HT1080 (cell line): ENCODE data around the gene WFDC12. TPM values are rescaled to one million over a fixed set of nuclear protein-coding genes. Genes with fewer than 3 reads are reported as not detected.
"Not testable (repeated sequence)": the region's sequence is repeated elsewhere in the genome, so short reads cannot be mapped to it uniquely, and the experiment has no call there.

Experiments
- DNase-seq: peaks from one replicate; pipeline ENCODE4 v3.0.0-alpha.2; 2015; ENCODE audit warnings: low read depth
- polyA plus RNA-seq, 2 experiments: library from polyadenylated mRNA; depleted of rRNA; stranded (reverse); fragments of >200 nt; gene quantifications; 2 replicates each; pipeline ENCODE4 v1.2.3, GENCODE V29; 2015
- total RNA-seq: library from RNA; depleted of rRNA; stranded (reverse); fragments of >200 nt; shearing (Covaris generic); gene quantifications from 2 replicates; pipeline ENCODE4 v1.2.3, GENCODE V29; 2014; rRNA removed

The WFDC12 gene, protein sequence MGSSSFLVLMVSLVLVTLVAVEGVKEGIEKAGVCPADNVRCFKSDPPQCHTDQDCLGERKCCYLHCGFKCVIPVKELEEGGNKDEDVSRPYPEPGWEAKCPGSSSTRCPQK
- not detected in 2 replicates for total RNA-seq
- polyA plus RNA-seq (2015; cell fraction: cytosol; rRNA removed) = not detected in 2 replicates
- not detected in 2 replicates for polyA plus RNA-seq (2015; cell fraction: nucleus; rRNA removed)

DNA sequence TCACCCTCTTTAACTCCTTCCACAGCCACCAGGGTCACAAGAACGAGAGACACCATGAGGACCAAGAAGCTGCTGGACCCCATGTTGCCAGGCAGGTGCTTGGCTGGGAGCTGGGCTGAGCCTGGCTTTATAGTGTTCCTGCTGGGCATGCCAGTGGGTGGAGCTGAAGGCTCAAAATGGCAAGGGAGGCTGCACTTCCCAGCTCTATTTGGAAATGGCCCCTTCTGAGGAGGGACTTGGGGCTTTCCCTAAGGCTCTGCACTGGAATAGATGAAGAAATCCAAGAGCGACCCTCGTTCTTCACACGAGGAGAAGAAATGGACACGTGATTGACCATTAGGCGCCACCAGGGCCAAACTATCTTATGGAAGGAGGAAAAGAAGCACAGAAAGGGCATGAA, at the start of gene WFDC12:
TSS of gene WFDC12 (minus strand) at position 101 of the 400 bp plus-strand sequence. CDS start at position 83, 18 bp downstream.
- DNase-seq = no peak

DNA sequence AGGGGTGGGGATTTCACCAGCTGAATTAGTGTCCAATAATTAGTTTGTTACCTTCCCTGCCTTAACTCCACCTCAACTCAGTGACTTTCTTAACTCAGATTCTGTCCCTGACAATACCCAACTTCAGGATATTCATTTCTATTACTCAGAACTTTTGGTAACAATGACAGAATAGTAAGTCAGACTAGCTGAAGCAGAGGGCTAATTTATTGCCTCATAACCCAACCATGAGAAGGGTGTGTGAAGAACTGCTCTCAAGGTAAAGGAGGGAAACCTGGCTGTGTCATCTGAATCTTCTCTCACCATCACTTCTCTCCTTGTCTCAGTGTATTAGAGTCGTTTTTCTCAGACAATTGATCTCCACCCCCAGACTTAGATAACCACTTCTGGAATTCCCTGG, 49.3 kb upstream of the WFDC12 start:
- no peak for DNase-seq

DNA sequence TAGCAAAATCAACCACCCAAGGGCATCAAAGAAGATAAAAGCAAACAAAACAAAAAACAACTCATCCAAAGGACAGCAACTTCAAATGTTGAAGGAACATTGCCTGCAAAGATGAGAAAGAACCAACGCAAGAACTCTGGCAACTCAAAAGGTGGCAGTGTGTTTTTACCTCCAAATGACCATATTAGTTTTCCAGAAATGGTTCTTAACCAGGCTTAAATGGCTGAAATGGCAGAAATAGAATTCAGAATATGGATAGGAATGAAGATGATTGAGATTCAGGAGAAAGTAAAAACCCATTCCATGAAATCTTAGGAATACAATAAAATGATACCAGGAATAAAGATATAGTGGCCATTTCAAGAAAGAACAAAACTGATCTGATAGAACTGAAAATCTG, 40.6 kb upstream of the WFDC12 start:
- no peak for DNase-seq

DNA sequence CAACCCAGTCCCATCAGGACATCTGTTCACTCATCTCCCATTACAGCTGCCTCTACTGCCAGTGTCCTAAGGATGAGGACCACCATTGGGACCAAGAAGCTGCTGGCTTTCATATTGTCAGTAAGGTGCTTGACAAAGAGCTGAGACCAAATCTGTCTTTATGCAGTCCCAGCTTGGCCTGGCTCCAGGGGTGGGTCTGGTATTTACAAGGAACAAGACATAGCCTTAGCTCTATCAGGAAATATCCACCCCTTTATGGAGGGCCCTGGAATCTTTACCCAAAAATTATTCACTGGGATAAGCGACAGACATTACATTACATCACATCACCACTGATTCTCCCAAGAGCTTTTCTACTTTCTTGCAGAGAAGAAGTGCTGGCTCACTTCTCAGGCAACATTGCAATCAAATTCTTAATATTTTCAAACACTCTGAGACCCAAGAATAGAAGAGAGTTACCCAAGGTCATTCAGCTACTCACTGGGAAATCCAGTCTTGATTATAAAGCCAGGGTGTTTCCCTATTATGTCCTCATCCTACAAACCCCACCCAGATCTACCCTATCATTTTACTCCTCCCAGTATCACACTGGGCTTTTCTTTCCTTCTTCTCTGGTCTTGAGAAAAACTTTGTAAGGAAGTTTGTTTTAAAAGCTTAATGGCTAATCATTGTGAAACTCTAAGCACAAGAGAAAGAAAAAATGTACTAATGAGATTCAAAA, 39.0 kb upstream of the WFDC12 start:
- DNase-seq = no peak

DNA sequence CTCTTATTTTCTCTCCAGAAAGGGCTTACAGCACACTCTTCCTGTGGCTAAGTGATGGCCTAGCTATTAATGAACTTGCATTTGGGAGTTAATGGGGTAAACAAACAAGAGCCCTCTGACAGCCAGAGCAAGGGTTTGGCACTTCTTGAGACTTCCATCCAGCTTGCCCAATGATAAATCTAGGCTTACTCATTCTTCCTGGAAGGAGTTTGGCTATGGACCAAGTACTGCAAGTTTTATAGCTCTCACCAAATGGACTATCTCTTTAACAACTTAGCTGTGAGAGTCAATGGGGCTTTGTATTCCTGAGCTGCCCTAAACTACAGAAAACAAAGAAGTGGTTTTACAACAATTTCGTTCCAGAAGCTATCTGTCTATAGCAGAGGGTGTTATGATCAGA, 33.7 kb upstream of the WFDC12 start:
- peak; percentile 74 for DNase-seq

DNA sequence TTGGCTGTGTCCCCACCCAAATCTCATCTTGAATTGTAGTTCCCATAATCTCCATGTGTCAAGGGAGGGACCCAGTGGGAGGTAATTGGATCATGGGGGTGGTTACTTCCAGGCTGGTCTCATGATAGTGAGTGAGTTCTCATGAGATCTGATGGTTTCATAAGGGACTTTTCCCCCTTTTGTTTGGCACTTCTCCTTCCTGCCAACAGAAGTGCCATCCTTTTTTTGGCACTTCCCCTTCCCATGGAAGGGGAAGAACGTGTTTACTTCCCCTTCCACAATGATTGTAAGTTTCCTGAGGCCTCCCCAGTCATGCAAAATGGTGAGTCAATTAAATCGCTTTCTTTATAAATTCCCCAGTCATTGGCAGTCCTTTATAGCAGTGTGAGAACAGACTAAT, 32.4 kb upstream of the WFDC12 start:
- no peak for DNase-seq

DNA sequence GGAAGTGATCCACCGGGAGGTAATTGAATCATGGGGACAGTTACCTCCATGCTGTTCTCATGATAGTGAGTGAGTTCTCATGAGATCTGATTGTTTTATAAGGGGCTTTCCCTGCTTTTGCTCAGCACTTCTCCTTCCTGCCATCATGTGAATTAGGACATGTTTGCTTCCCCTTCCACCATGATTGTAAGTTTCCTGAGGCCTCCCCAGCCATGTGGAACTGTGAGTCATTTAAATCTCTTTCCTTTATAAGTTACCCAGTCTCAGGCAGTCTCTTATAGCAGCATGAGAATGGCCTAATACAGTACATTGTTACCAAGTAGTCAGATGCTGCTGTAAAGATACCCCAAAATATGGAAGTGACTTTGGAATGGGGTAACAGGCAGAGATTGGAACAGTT, 30.5 kb upstream of the WFDC12 start:
- DNase-seq = not testable (repeated sequence)

DNA sequence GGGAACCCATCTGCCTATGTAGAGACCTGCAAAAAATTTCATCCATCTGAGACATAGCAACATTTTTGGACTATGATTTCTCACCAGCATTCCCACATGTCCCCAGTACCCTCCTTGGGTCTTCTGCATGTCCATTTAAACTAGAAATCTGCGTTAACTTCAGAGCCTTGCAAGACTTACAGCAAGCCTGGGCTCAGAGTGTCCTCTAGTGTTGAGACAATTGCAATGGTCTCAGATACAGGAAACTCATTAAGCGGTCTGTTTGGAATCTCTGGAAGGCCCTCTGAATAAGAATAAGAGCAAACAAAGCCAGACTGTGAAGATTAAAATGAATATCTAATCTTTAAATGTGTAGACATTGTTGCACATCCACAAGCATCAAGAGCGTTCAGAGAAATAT, 29.9 kb upstream of the WFDC12 start:
- DNase-seq = peak; percentile 7

DNA sequence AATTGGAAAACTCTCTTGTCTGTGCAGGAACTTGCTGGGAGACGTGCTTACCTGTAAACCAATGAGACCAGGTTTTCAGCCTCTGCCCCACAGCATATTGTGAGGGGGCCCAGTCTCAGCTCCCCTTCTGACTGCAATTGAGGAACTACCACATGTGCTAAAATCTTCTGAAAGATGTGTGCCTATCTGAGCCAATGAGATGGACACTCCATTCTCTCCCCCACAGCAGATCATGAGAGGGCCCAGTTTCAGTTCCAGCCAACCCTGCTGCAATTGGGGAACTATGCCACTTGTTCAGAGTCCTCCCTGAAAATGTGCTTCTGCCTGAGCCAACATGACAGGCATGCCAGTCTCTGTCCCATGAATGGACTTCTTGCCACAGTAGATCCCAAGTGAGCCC, 29.5 kb upstream of the WFDC12 start:
- DNase-seq = no peak

DNA sequence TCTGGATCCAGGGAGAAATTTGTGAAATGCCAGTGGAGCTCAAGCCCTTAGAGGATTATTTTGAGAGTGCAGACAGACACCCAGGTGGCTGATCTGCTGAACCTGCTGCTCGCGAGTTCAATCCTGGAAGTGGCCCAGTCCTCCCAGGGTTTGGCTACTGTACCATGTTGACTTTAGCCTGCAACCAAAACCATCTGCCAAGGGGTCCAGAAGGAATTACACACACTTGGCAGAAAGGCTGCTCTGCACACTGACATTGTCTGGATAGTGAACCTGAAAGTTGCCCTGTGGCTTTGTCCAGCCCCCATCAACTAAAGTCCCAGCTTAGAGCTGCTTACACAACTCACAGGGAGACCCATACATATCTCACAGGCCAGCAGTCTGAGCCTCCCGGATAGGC, 28.9 kb upstream of the WFDC12 start:
- no peak for DNase-seq

DNA sequence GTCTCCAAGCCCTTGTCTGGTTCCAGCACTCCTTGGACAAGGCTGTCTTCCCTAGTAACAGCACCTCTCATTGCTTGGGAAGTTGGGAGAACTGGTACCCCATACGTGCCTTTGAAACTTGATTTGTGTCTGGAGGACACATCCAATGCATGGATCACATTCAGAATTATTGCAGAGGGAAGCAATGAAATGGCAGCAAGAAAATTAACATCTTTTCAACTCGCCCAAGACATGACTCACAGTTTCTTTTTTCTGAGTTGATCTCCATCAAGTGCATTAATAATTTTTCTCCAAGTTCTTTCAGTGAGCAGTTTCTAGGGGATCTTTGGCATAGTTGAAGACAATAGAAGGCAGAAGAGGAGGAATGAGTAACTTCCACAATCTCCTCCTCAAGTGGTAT, 28.1 kb upstream of the WFDC12 start:
- no peak for DNase-seq

DNA sequence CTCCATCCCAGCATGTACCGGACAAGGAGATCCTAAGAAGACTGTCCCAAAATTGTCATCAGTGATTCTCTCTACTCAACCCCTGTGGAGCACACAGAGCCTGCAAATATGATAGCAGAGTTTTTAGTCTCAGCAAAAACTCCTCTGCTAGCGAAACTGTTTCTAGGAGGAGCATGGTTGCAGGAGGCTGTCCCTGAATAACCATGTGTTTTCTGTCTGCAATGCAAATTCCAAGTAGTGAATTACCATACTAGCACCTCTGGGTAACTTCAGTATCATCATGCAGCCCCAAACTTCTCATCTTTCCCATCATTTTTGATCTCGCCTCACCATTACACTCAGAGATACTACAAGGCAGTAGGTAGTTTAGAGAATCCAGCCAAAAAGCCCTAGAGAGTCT, 24.8 kb upstream of the WFDC12 start:
- no peak for DNase-seq

DNA sequence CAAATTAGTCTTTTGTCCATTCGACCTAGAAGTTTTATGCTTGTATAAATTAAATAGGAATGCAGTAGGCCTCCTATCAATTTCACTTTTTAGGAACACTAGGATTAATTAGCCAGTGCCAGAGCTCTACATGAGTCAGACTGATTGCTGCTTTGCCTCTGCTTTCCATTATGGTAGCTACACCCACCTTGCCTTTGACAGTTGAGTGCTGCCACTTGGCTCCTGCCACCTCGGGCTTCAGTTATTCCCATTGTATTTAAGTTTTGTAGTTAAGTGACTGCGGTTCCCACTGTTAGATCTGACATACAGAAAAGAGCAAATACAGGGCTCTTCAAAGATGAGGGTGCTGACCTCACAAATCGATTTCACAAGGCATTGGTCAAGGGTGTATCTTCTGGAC, 16.6 kb upstream of the WFDC12 start:
- DNase-seq = no peak

DNA sequence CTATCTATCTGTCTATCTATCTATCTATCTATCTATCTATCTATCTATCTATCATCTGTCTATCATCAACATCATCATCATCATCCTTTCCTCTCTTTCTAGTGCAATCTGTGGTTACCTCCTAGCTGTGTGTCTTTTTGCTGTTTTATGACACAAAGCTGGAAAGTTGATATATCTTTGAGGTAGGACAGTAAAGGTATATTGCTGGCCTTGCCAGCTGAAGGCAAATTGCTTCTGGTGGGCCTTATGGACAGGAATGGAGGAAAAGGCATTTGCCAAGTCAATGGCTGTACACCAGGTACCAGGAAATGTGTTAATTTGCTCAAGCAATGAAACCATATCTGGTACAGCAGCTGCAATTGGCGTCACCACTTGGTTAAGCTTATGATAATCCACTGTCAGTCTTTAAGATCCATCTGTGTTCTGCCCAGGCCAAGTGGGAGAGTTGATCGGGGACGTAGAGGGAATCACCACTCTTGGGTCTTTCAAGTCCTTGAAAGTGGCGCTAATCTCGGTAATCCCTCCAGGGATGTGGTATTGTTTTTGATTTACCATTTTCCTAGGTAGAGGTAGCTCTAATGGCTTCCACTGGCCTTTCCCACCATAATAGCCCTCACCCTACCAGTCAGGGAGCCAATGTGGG, 15.6 kb upstream of the WFDC12 start:
- not testable (repeated sequence) for DNase-seq

DNA sequence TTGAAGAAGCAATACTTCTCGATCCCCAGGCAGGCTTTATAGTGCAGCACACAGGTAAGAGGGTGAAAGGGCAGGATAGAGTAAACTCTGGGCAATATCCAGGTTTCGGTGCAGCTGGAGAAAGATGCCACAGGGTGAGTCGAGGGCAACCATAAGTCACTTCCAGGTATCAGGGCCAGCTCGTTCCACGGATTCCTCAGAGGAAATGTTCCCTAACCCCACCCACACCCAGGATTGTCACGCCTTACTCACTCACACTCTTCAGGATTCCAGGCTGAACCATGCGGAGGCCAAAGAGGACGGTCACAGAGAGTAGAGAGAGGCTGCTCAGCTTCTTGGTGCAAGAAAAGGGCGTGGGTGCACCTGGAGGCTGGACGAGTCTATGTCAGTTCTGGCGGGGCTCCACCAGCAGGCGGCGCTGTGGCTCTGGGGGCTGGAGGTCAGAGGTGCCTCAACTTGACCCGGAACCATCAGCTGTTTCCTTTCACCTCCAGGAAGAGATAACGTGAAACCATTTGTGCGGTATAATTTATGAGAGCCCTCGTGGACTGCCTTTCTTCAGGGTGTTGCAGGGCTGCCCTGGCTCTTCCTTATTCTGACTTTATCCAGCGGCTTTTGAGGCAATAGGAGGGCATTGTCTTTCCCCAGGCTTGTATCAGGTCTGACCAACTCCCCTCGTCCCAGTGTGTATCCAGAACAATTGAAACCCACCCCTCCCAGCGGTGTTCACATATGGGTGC, 14.5 kb upstream of the WFDC12 start:
- peak; percentile 31 for DNase-seq

DNA sequence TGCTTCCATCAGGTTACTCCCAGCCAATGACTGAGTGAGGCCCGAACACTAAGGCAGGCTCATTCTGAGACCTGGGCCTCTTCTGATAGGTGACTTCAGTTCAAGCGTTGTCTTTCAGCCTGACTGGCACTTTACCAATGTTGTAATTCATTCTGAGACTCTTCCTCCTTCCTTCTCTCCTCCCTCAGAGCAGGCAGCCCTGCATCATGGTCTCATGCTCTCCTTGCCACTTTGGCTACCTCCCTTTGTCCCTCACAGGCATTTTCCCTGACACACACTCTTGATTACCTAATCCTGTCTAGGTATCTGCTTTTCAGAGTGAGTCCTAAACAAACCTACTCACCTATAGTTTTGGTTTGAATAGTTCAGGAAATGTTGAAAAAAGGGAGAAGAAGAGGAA, 12.6 kb upstream of the WFDC12 start:
- no peak for DNase-seq

DNA sequence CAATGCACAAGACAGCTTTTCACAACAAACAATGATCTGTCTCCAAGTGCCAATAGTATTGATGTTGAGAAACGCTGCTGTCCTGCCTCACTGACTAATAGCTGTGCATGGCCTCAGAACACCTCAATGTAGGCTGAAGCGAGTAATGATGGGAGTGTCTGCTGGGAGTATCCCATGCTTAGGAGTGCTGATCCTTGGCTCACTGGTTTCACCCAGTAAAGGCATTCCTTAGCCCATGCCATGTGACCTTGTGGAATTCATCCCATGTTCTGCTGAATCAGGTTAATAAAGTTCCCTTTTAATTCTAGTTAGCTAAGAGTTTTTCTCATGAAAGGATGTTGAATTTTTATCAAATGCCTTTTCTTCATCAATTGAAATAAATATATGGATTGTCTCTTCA, 3.8 kb upstream of the WFDC12 start:
- no peak for DNase-seq

DNA sequence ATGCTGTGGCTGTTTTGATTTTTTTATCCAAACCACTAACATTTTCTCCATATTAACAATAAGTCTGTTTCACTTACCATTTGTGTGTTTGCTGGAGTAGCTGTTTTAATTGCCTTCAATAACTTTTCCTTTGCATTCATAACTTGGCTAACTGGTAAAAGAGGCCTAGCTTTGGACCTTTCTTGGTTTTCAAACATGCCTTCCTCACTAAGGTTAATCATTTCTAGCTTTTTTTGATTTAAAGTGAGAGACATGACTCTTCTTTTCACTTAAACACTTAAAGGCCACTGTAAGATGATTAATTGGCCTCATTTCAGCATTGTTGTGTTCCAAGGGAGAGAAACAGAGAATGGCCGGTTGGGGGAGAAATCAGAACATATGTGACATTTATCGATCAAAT, 2.9 kb downstream of the WFDC12 start:
- no peak for DNase-seq

DNA sequence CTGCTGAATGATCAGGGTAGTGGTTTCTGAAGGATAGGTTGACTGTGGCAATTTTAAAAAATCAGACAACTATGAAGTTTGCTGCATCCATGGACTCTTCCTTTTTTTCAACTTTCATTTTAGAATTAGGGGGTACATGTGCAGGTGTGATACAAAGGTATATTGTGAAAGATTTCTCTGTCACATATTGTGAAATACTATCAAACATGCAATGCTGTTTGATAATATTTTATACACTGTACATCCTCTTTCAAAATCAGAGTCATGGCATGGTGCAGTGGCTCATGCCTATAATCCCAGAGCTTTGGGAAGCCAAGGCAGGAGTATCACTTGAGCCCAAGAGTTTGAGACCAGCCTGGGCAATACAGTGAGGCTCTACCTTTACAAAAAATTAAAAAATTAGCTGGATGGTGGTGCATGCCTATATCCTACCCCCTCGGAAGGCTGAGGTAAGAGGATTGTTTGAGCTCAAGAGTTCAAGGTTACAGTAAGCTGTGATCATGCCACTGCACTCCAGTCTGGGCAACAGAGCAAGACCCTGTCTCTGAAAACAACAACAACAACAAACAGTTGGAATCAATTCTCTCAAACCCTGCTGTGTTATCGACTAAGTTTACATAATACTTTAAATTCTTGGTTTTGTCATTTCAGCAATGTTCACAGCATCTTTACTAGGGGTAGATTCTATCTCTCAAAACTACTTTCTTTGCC, 4.6 kb downstream of the WFDC12 start:
- no peak for DNase-seq

DNA sequence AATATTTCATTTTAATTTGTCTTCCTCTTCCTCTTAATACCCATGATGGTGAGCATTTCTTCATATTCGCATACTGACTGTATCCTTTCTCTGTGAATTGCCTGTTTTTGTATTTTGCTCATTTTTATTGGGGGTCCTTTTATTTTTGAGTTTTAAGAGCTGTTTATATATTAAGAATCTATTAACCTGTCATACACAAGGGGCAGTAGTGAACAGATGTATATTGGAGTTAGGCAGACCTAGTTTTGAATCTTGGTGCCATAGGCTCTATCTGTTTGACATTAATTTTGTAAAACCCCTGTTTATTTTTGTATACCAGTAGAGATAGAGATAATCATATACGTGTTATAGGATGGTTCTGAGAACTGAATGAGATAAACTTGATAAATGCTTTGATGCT, 6.2 kb downstream of the WFDC12 start:
- no peak for DNase-seq

DNA sequence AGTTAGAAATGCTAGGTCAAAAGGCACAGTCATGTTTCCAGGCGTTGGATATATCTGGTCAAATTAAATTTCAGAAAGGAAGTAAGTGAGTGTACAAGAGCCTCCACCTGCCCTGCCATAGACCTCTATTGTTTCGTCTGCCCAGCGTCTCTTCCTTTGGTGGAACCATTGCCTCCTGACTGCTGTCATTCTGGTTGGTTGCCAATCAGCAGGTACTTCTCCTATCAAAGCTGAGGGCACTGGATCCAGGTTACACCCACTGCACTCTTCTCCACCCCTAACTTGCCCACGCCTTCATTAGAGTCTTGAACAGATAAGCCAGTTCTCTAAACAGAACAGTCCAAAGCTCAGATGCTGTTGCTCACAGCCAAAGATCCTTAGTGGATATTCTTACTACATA, 6.7 kb downstream of the WFDC12 start:
- DNase-seq = no peak
